SK-N-SH treated with all-trans-retinoic acid at 6 μM for 48 hours (cell line): Measurements from ENCODE around the gene CEPT1.

ENCODE experiments used
- ATAC-seq: fragments of 200-7000 bp; cut with Tn5 transposase; 3 replicates; pipeline ENCODE4 v1.9.1; 2020; ENCODE audit warnings: mild to moderate bottlenecking, moderate library complexity
- ARNTL ChIP-seq: fragments of 450-650 bp; formaldehyde crosslinking; IDR thresholded peaks from 2 replicates; pipeline ENCODE4 v1.5.0; 2020; ENCODE audit warnings: low read depth, mild to moderate bottlenecking, moderate library complexity, borderline replicate concordance
- BACH2 ChIP-seq: fragments of 250-450 bp; sonication (Bioruptor Pico); IDR thresholded peaks from 2 replicates; pipeline ENCODE4 v1.9.0; 2021; ENCODE audit warnings: mild to moderate bottlenecking, borderline replicate concordance
- CREB5 ChIP-seq: fragments of 250-450 bp; sonication (Bioruptor Pico); IDR thresholded peaks from 2 replicates; pipeline ENCODE4 v1.5.1; 2020; ENCODE audit warnings: low read depth, mild to moderate bottlenecking, moderate library complexity
- CSDC2 ChIP-seq: fragments of 250-450 bp; sonication (Bioruptor Pico); IDR thresholded peaks from 2 replicates; pipeline ENCODE4 v1.5.0; 2020; ENCODE audit warnings: mild to moderate bottlenecking, moderate library complexity
- CSRNP3 ChIP-seq: fragments of 250-450 bp; sonication (Bioruptor Pico); IDR thresholded peaks from 2 replicates; pipeline ENCODE4 v1.5.1; 2021; ENCODE audit warnings: mild to moderate bottlenecking, moderate library complexity
- ESRRG ChIP-seq: fragments of 250-450 bp; sonication (Bioruptor Pico); IDR thresholded peaks from 2 replicates; pipeline ENCODE4 v1.6.1; 2021; ENCODE audit warnings: mild to moderate bottlenecking
- OSR1 ChIP-seq: fragments of 250-450 bp; sonication (Bioruptor Pico); IDR thresholded peaks from 2 replicates; pipeline ENCODE4 v1.8.0; 2022; ENCODE audit warnings: moderate library complexity, mild to moderate bottlenecking, inconsistent platforms
- PATZ1 ChIP-seq: fragments of 250-450 bp; sonication (Bioruptor Pico); IDR thresholded peaks from 2 replicates; pipeline ENCODE4 v1.8.0; 2020; ENCODE audit warnings: mild to moderate bottlenecking, moderate library complexity, borderline replicate concordance
- POU6F1 ChIP-seq: fragments of 250-450 bp; sonication (Bioruptor Pico); IDR thresholded peaks from 2 replicates; pipeline ENCODE4 v1.8.0; 2021; ENCODE audit warnings: low read depth, mild to moderate bottlenecking, moderate library complexity, borderline replicate concordance
- PPARA ChIP-seq: fragments of 250-450 bp; sonication (Bioruptor Pico); IDR thresholded peaks from 2 replicates; pipeline ENCODE4 v1.5.0; 2020; ENCODE audit warnings: mild to moderate bottlenecking, borderline replicate concordance
- RARB ChIP-seq: fragments of 250-450 bp; sonication (Bioruptor Pico); IDR thresholded peaks from 2 replicates; pipeline ENCODE4 v1.8.0; 2021; ENCODE audit warnings: mild to moderate bottlenecking, moderate library complexity
- SNAI2 ChIP-seq: fragments of 250-450 bp; sonication (Bioruptor Pico); IDR thresholded peaks from 2 replicates; pipeline ENCODE4 v1.5.0; 2020; ENCODE audit warnings: mild to moderate bottlenecking, moderate library complexity
- TOX ChIP-seq: fragments of 250-450 bp; sonication (Bioruptor Pico); IDR thresholded peaks from 2 replicates; pipeline ENCODE4 v1.8.0; 2021; ENCODE audit warnings: mild to moderate bottlenecking, moderate library complexity, borderline replicate concordance
- TSHZ2 ChIP-seq: fragments of 250-450 bp; sonication (Bioruptor Pico); IDR thresholded peaks from 2 replicates; pipeline ENCODE4 v1.5.0; 2020; ENCODE audit warnings: mild to moderate bottlenecking, moderate library complexity
- ZC3H10 ChIP-seq: fragments of 250-450 bp; sonication (Bioruptor Pico); IDR thresholded peaks from 2 replicates; pipeline ENCODE4 v1.5.1; 2021; ENCODE audit warnings: mild to moderate bottlenecking, moderate library complexity
- ZFP3 ChIP-seq: fragments of 250-450 bp; sonication (Bioruptor Pico); IDR thresholded peaks from 2 replicates; pipeline ENCODE4 v1.5.0; 2020; ENCODE audit warnings: mild to moderate bottlenecking, moderate library complexity
- ZFP30 ChIP-seq: fragments of 450-650 bp; formaldehyde crosslinking; IDR thresholded peaks from 2 replicates; pipeline ENCODE4 v1.5.0; 2022; ENCODE audit warnings: mild to moderate bottlenecking, moderate library complexity
- ZNF565 ChIP-seq: fragments of 450-650 bp; formaldehyde crosslinking; conservative IDR thresholded peaks from 2 replicates; pipeline ENCODE4 v1.5.0; 2020; ENCODE audit warnings: low read depth, mild to moderate bottlenecking, moderate library complexity
- ZNF70 ChIP-seq: fragments of 450-650 bp; formaldehyde crosslinking; IDR thresholded peaks from 2 replicates; pipeline ENCODE4 v1.5.0; 2020; ENCODE audit warnings: mild to moderate bottlenecking, moderate library complexity
- ZNF8 ChIP-seq: fragments of 450-650 bp; formaldehyde crosslinking; IDR thresholded peaks from 2 replicates; pipeline ENCODE4 v1.5.0; 2020; ENCODE audit warnings: mild to moderate bottlenecking, moderate library complexity

The CEPT1 gene

GRCh38 chr1:111099289-111099688, 40.7 kb upstream of the CEPT1 start:
- no peak for TF ChIP-seq TOX (CRISPR knock-in tag)
- ATAC-seq = no peak

- TF ChIP-seq POU6F1 (no peak), CREB5 (CRISPR knock-in tag) (no peak), ZFP30 (no peak), CSDC2 (CRISPR knock-in tag) (no peak), OSR1 (CRISPR knock-in tag) (no peak), ESRRG (no peak), PPARA (CRISPR knock-in tag) (no peak), ZNF70 (CRISPR knock-in tag) (no peak), ZNF565 (CRISPR knock-in tag) (no peak), ARNTL (CRISPR knock-in tag) (no peak), RARB (CRISPR knock-in tag) (no peak), CSRNP3 (no peak)
- ATAC-seq = no peak
Observed at GRCh38 chr1:111101854-111102642, 38.0 kb upstream of the CEPT1 start.

- no peak for ATAC-seq
- no peak for TF ChIP-seq ZNF70 (CRISPR knock-in tag)
- TF ChIP-seq OSR1 (CRISPR knock-in tag) = no peak
- no peak for TF ChIP-seq TSHZ2
- TF ChIP-seq ZC3H10 (CRISPR knock-in tag) = no peak
- TF ChIP-seq ZNF8 (CRISPR knock-in tag) = no peak
- no peak for TF ChIP-seq ESRRG
- TF ChIP-seq TOX (CRISPR knock-in tag) = no peak
- TF ChIP-seq CSRNP3 = no peak
- TF ChIP-seq ZFP3 (CRISPR knock-in tag) = no peak
- TF ChIP-seq PATZ1 (CRISPR knock-in tag) = no peak
- TF ChIP-seq ZFP30 = no peak
- no peak for TF ChIP-seq CSDC2 (CRISPR knock-in tag)
- TF ChIP-seq SNAI2 (CRISPR knock-in tag) = no peak
- no peak for TF ChIP-seq POU6F1
- no peak for TF ChIP-seq RARB (CRISPR knock-in tag)
- no peak for TF ChIP-seq BACH2 (CRISPR knock-in tag)
- no peak for TF ChIP-seq CREB5 (CRISPR knock-in tag)
- TF ChIP-seq ZNF565 (CRISPR knock-in tag) = no peak
Observed at GRCh38 chr1:111104981-111105380, 35.0 kb upstream of the CEPT1 start.
